Breast epithelium (tissue), 4 donors: Measurements from ENCODE around the gene C16orf96. TPM values are rescaled to one million over a fixed set of nuclear protein-coding genes. Genes with fewer than 3 reads are reported as not detected.

Experiments used
- DNase-seq, 2 donors: peaks; one replicate each; pipeline ENCODE4 v3.0.0-alpha.2; 2019; ENCODE audit warnings: low spot score in 2 of 2
- H3K27ac ChIP-seq, 2 donors: fragments of 200-600 bp; sonication (generic) in 1 of 2; one replicate each; pipeline ENCODE4 v1.5.1; 2016 to 2019; ENCODE audit warnings: mild to moderate bottlenecking in 1 of 2
- H3K27me3 ChIP-seq, 2 donors: fragments of 200-600 bp; sonication (generic) in 1 of 2; one replicate each; pipeline versions ENCODE4 v1.5.1 to v1.6.0; 2017 to 2019; ENCODE audit warnings: control low read depth in 1 of 2, mild to moderate bottlenecking in 1 of 2
- H3K36me3 ChIP-seq: fragments of 200-600 bp; one replicate; pipeline ENCODE4 v1.5.1; 2019
- H3K4me1 ChIP-seq, 2 donors: fragments of 200-600 bp; sonication (generic); one replicate each; pipeline ENCODE4 v1.5.1; 2016 to 2019; ENCODE audit warnings: control low read depth in 1 of 2
- H3K4me3 ChIP-seq, 3 donors: fragments of 200-600 bp; sonication (generic); 1 replicate in 2 of 3; 2 replicates in 1 of 3; pipeline ENCODE4 v1.5.1; 2016 to 2019; ENCODE audit warnings: mild to moderate bottlenecking in 3 of 3, moderate library complexity in 2 of 3
- H3K9me3 ChIP-seq, 2 donors: fragments of 200-600 bp; sonication (generic) in 1 of 2; one replicate each; pipeline ENCODE4 v1.5.1; 2016 to 2019; ENCODE audit warnings: control low read depth in 1 of 2
- POLR2A ChIP-seq: fragments of 450-650 bp; IDR thresholded peaks from one replicate; pipeline ENCODE4 v1.6.1; 2016; ENCODE audit warnings: antibody characterized with exemption, mild to moderate bottlenecking, moderate library complexity
- POLR2AphosphoS5 ChIP-seq, 3 donors: sonication (generic); formaldehyde crosslinking; IDR thresholded peaks; one replicate each; pipeline ENCODE4 v1.6.1; 2017; ENCODE audit warnings: antibody characterized with exemption in 3 of 3
- intact Hi-C: fragments of 100-400 bp; cut with DNase I; formaldehyde crosslinking; loops from one replicate; pipeline ENCODE4 v1.15.1; 2023; ENCODE audit warnings: low total_unique reads
- total RNA-seq, 3 donors: library from RNA; depleted of rRNA; stranded (reverse); fragments of >200 nt; gene quantifications; one replicate each; pipeline ENCODE4 v1.1.0, GENCODE V29; 2016
- TF ChIP-seq, protein P1 (sequence below), 3 donors: fragments of 450-650 bp; IDR thresholded peaks; one replicate each; pipeline ENCODE4 v1.5.1; 2016 to 2017; ENCODE audit warnings: antibody characterized with exemption in 3 of 3, mild to moderate bottlenecking in 3 of 3, moderate library complexity in 3 of 3

C16orf96 gene
- total RNA-seq, 3 donors from 2014 or later = not detected

- TF ChIP-seq POLR2AphosphoS5 (IDR thresholded peaks at IDR 0.05) = no peak
- TF ChIP-seq, protein P1, sequence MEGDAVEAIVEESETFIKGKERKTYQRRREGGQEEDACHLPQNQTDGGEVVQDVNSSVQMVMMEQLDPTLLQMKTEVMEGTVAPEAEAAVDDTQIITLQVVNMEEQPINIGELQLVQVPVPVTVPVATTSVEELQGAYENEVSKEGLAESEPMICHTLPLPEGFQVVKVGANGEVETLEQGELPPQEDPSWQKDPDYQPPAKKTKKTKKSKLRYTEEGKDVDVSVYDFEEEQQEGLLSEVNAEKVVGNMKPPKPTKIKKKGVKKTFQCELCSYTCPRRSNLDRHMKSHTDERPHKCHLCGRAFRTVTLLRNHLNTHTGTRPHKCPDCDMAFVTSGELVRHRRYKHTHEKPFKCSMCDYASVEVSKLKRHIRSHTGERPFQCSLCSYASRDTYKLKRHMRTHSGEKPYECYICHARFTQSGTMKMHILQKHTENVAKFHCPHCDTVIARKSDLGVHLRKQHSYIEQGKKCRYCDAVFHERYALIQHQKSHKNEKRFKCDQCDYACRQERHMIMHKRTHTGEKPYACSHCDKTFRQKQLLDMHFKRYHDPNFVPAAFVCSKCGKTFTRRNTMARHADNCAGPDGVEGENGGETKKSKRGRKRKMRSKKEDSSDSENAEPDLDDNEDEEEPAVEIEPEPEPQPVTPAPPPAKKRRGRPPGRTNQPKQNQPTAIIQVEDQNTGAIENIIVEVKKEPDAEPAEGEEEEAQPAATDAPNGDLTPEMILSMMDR (IDR thresholded peaks at IDR 0.05) = no peak
- no peak for TF ChIP-seq POLR2A
- Histone ChIP-seq H3K36me3 (no peaks in the 10 kb centered on the region), H3K4me1 (peaks cover 0 to 4% of the 10 kb centered on the region in 2 donors), H3K27ac (no peak overlapping the region), H3K27me3 (no peaks in the 10 kb centered on the region), H3K9me3 (peaks cover 0 to 6% of the 10 kb centered on the region in 2 donors), H3K4me3 (no peak overlapping the region)
- no peak for DNase-seq
- intact Hi-C loops = no loop called here
These were observed 80.1 kb downstream of the C16orf96 start for GRCh38 chr16:4636196-4636595.

DNA sequence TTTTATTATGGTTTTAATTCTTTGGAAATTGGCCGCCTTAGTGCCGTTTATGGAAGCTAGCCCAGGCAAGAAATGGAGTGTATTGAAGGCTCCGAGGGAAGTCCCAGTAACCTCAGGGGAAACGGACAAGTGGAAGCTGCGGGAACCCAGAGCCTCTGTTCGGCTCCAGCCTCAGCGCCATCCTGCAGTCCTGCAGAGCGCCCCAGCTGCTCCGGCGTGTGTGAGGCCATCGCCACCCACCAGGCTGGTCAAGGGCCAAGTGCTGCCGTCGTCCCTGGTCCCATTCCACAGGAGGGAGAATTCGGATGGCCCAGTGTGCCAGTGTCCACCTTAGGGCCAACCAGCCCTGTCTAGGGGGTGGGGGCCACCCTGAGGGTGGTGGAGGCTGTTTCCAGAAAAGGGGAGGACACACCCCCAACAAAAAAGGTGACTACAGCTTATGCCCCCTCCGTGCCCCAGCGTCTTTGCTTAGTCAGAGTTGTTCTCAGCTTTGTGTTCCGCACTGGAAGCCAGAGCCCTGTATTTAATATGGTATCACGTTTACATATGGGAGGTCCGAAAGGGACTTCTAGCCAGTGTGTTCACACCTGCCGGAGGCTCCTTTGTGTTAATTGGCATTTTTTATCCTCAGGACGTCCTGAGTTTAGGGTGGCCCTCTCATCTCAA lies 81.5 kb downstream of the C16orf96 start:
- Histone ChIP-seq H3K36me3 (no peaks in the 10 kb centered on the region), H3K4me3 (peak overlapping the region in 1 of 3 donors; percentile 11), H3K9me3 (no peaks in the 10 kb centered on the region), H3K27me3 (no peaks in the 10 kb centered on the region), H3K27ac (peak overlapping the region in 1 of 2 donors; percentile 25), H3K4me1 (peaks cover 0 to 4% of the 10 kb centered on the region in 2 donors)
- no peak for DNase-seq
- TF ChIP-seq, protein P1 (IDR thresholded peaks at IDR 0.05) = no peak
- no peak for TF ChIP-seq POLR2AphosphoS5 (IDR thresholded peaks at IDR 0.05)
- TF ChIP-seq POLR2A = no peak
- intact Hi-C loops = no loop called here

DNA sequence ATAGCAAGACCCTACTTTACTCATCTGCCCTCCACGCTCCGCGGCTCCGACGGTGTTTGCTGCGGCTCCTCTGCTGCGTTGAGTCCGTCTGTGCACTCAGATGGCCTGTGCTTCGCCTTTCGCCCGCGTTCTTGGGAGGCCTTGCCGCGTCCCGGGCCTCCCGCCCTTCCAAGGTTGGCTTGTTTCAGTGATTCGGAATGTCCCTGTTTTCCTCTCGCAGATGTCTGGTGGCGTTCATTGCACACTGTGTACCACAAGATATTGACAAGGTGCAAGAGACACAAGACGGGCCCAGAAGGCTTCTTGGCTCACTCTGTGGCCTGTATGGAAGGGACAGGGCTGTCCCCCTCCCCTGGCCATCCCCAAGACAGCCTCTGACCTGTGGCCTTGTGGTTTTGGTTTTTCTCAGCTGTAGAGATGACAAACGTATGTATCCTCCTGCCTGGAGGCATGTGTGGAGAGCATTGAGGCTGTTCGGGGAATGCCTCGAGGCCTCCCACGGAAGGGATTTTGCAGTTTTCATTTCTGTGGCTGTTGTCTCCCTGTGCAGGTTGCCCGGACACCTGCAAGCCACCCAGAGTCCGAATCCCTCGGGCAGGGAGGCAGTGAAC lies 83.9 kb downstream of the C16orf96 start:
- H3K9me3 ChIP-seq = no peaks in the 10 kb centered on the region
- H3K4me3 ChIP-seq = no peak overlapping the region
- TF ChIP-seq POLR2AphosphoS5 (IDR thresholded peaks at IDR 0.05) (no peak), POLR2A (no peak)
- TF ChIP-seq, protein P1 (IDR thresholded peaks at IDR 0.05) = no peak
- peaks cover 0 to 4% of the 10 kb centered on the region in 2 donors for H3K4me1 ChIP-seq
- no peak for DNase-seq
- intact Hi-C loops = no loop called here
- no peaks in the 10 kb centered on the region for H3K27me3 ChIP-seq
- no peaks in the 10 kb centered on the region for H3K36me3 ChIP-seq
- peak overlapping the region in 1 of 2 donors; percentile 32 for H3K27ac ChIP-seq

GRCh38 chr16:4640572-4641305 lies 84.6 kb downstream of the C16orf96 start:
- Histone ChIP-seq H3K4me3 (no peak overlapping the region), H3K36me3 (no peaks in the 10 kb centered on the region), H3K4me1 (peaks cover 0 to 4% of the 10 kb centered on the region in 2 donors), H3K27ac (peak overlapping the region in 1 of 2 donors; percentile 32), H3K27me3 (no peaks in the 10 kb centered on the region), H3K9me3 (no peaks in the 10 kb centered on the region)
- TF ChIP-seq, protein P1 (IDR thresholded peaks at IDR 0.05) = no peak
- no peak for DNase-seq
- intact Hi-C loops = no loop called here

GRCh38 chr16:4641306-4641687 lies 85.2 kb downstream of the C16orf96 start:
- Histone ChIP-seq H3K27ac (no peak overlapping the region), H3K27me3 (no peaks in the 10 kb centered on the region), H3K4me3 (no peak overlapping the region), H3K4me1 (peaks cover 0 to 4% of the 10 kb centered on the region in 2 donors), H3K9me3 (no peaks in the 10 kb centered on the region), H3K36me3 (no peaks in the 10 kb centered on the region)
- no peak for DNase-seq
- intact Hi-C loops = no loop called here
- TF ChIP-seq POLR2A (no peak), POLR2AphosphoS5 (IDR thresholded peaks at IDR 0.05) (no peak)
- TF ChIP-seq, protein P1 (IDR thresholded peaks at IDR 0.05) = no peak
